Measurements from ENCODE around the gene ZC3H4.

Gene ZC3H4

DNA sequence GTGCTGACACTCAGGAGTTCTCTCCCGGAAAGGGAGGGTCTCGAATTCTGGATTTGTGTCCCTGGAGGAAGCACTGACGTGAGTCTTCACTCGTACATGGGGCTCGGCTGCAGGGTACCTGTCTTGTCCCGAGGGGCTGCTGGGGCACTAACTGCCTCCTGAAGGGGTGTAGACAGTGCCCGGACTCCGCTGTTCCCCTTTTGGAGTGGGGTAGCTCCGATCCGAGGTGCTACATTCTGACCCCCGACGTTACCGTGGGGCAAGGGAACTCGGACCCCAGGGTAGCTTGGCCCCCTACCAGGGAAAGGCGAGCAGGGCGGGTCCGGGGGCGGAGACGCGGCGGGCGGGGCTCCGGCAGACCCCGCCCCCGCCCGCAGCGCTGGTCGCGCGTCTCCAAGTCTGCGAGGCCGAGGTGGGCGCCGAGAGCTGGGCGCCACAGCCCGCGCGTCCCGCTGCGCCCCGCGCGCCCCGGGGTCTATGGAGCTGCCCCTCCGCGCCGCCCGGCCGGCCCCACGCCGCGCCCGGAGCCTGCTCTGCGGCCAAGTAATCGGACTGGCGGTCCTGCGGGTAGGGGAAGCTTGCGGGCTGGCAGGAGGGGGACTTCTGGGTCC lies 94.0 kb downstream of the ZC3H4 start, which contains the start of gene NPAS1:
Gene NPAS1 (plus strand): TSS at position 407 of the 611 bp plus-strand sequence. CDS start 1,211 bp downstream, outside the sequence.
- Histone ChIP-seq H4K20me1 (ENCODE audit: insufficient read depth) (no peaks in the 10 kb centered on the region), H3K79me2 (ENCODE audit: insufficient read depth, low read depth) (no peaks in the 10 kb centered on the region), H3K4me1 (ENCODE audit: low read depth, poor library complexity, severe bottlenecking) (peaks cover 11% of the 10 kb centered on the region), H3K36me3 (ENCODE audit: insufficient read depth) (no peaks in the 10 kb centered on the region), H3K9ac (no peak within 1 kb of the TSS), H3K27me3 (ENCODE audit: insufficient read depth, low read depth) (peaks cover 42% of the 10 kb centered on the region), H2AFZ (ENCODE audit: low read depth) (no peak within 1 kb of the TSS), H3K27ac (no peak within 1 kb of the TSS), H3K4me2 (no peak within 1 kb of the TSS), H3K4me3 (IDR thresholded peaks at IDR 0.05; ENCODE audit: insufficient read depth, low read depth, low read length) (no peak within 1 kb of the TSS)
- TF ChIP-seq CTCF (conservative IDR thresholded peaks at IDR 0.05; ENCODE audit: low read depth, low read length), result no peak

DNA sequence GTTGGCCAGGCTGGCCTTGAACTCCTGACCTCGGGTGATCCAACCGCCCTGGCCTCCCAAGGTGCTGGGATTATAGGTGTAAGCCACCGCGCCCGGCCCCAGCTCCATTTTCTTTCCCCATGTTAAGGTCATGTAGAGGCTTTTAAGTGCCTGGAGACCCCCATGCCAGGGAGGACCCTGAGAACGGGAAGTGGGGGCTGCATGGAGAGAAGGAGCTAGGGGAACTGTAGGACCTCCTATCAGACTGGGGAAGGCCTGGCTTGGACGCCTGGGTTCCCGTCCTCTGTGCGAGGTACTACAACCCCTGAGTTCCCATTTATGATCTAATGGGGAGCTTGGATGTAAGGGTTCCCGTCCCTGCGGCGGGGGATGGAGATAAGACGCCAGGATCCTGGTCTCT lies 94.7 kb downstream of the ZC3H4 start:
- Histone ChIP-seq H3K36me3 (ENCODE audit: insufficient read depth) (no peaks in the 10 kb centered on the region), H3K4me2 (no peak overlapping the region), H3K27ac (no peak overlapping the region), H2AFZ (ENCODE audit: low read depth) (no peak overlapping the region), H3K9ac (no peak overlapping the region), H4K20me1 (ENCODE audit: insufficient read depth) (no peaks in the 10 kb centered on the region), H3K27me3 (ENCODE audit: insufficient read depth, low read depth) (peaks cover 36% of the 10 kb centered on the region), H3K4me3 (IDR thresholded peaks at IDR 0.05; ENCODE audit: insufficient read depth, low read depth, low read length) (no peak overlapping the region), H3K79me2 (ENCODE audit: insufficient read depth, low read depth) (no peaks in the 10 kb centered on the region), H3K4me1 (ENCODE audit: low read depth, poor library complexity, severe bottlenecking) (peaks cover 11% of the 10 kb centered on the region)
- no peak for TF ChIP-seq CTCF (conservative IDR thresholded peaks at IDR 0.05; ENCODE audit: low read depth, low read length)
